Effector memory CD8-positive, alpha-beta T cell (primary cell): ENCODE results near the gene ZDHHC11B.
A peak's percentile ranks its signal among the peaks of the same experiment; 100 is the strongest.
"Not testable (repeated sequence)": the region's sequence is repeated elsewhere in the genome, so short reads cannot be mapped to it uniquely, and the experiment has no call there.

ENCODE experiments used
- ATAC-seq: fragments of 150-1000 bp; cut with Tn5 transposase; replicated peaks from 2 replicates; pipeline ENCODE4 v1.10.0; 2021; ENCODE audit warnings: mild to moderate bottlenecking, moderate library complexity
- DNase-seq, 3 experiments: peaks; one replicate each; pipeline ENCODE4 v3.0.0; 2021
- H3K27ac Mint-ChIP-seq, 2 donors: one replicate each; pipeline ENCODE4 v1.8.0; 2022; ENCODE audit warnings: mild to moderate bottlenecking in 2 of 2, mixed read lengths in 2 of 2, moderate library complexity in 2 of 2
- H3K27me3 Mint-ChIP-seq, 2 donors: one replicate each; pipeline ENCODE4 v1.8.0; 2022; ENCODE audit warnings: mixed read lengths in 2 of 2
- H3K36me3 Mint-ChIP-seq: one replicate; pipeline ENCODE4 v1.8.0; 2022; ENCODE audit warnings: mild to moderate bottlenecking, moderate library complexity, mixed read lengths; ENCODE audit not compliant: insufficient read depth
- H3K4me1 Mint-ChIP-seq, 2 donors: one replicate each; pipeline ENCODE4 v1.8.0; 2022; ENCODE audit warnings: low read depth in 2 of 2, mixed read lengths in 2 of 2
- H3K4me3 Mint-ChIP-seq, 2 donors: one replicate each; pipeline ENCODE4 v1.8.0; 2022; ENCODE audit warnings: mild to moderate bottlenecking in 2 of 2, mixed read lengths in 2 of 2, moderate library complexity in 2 of 2
- H3K9me3 Mint-ChIP-seq, 2 donors: one replicate each; pipeline ENCODE4 v1.8.0; 2022; ENCODE audit warnings: mixed read lengths in 2 of 2

Gene ZDHHC11B

DNA sequence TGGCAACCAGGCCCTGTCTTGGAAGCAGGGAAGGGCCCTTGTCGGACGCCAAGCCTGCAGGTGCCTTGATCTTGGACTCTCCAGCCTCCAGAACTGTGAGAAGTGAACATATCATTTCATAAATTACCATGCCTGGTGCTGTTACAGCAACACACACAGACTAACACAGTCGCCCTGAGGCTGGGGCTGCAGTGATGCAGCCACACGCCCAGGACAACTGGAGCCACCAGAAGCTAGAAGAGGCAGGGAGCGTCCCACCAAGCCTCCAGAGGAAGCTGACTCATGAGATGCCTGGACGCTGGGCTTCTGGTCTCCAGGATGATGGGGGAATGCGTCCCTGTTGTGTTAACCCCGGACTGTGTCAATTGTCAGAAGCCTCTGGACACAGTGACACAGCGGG is 5.6 kb downstream of the ZDHHC11B start:
- not testable (repeated sequence) for H3K27ac Mint-ChIP-seq

DNA sequence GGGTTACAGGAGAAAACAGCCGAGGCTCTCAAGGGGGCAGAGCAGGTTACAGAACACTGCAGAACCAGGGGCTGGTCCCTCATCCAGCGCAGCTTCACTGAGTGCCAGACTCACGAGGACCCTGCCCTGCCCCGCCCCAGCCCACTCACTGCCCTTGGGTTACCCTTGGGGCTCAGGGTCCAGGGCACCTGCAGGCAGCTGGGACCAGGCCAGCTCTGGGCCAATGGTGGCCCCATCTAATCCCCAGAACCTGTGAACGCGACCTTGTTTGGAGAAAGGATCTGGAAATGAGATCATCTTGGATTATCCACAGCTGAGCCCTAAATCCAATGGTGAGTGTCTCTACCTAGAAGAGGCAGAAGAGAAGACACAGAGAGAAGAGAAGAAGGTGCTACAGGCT is 6.1 kb downstream of the ZDHHC11B start:
- not testable (repeated sequence) for H3K9me3 Mint-ChIP-seq, ATAC-seq, H3K27me3 Mint-ChIP-seq, H3K27ac Mint-ChIP-seq, H3K4me1 Mint-ChIP-seq, DNase-seq, H3K4me3 Mint-ChIP-seq
- peaks cover 46% of the 10 kb centered on the region for H3K36me3 Mint-ChIP-seq

More for the DNA sequence above, 5.6 kb downstream of the ZDHHC11B start:
- DNase-seq, H3K9me3 Mint-ChIP-seq, H3K4me3 Mint-ChIP-seq, H3K27me3 Mint-ChIP-seq, H3K4me1 Mint-ChIP-seq, ATAC-seq: not testable (repeated sequence)
- H3K36me3 Mint-ChIP-seq, result peaks cover 49% of the 10 kb centered on the region

GRCh38 chr5:777756-778161 is 6.8 kb downstream of the ZDHHC11B start:
- no peaks in the 10 kb centered on the region for H3K9me3 Mint-ChIP-seq
- H3K27ac Mint-ChIP-seq, result no peak overlapping the region
- H3K4me1 Mint-ChIP-seq, result peaks cover 0 to 1% of the 10 kb centered on the region in 2 donors

GRCh38 chr5:776862-777711 is 7.4 kb downstream of the ZDHHC11B start:
- ATAC-seq (no peak), DNase-seq (no peak)
- H3K9me3 Mint-ChIP-seq, result no peaks in the 10 kb centered on the region
- no peaks in the 10 kb centered on the region for H3K27me3 Mint-ChIP-seq
- peaks cover 0 to 1% of the 10 kb centered on the region in 2 donors for H3K4me1 Mint-ChIP-seq
- peaks cover 58% of the 10 kb centered on the region for H3K36me3 Mint-ChIP-seq
- peak overlapping the region in 1 of 2 donors; percentile 26 for H3K27ac Mint-ChIP-seq
- H3K4me3 Mint-ChIP-seq, result no peak overlapping the region

More at GRCh38 chr5:777756-778161, 6.8 kb downstream of the ZDHHC11B start:
- ATAC-seq (no peak), DNase-seq (peak in 1 of 3 experiments; percentile 4)
- Mint-ChIP-seq H3K4me3 (no peak overlapping the region), H3K36me3 (peaks cover 51% of the 10 kb centered on the region), H3K27me3 (no peaks in the 10 kb centered on the region)

DNA sequence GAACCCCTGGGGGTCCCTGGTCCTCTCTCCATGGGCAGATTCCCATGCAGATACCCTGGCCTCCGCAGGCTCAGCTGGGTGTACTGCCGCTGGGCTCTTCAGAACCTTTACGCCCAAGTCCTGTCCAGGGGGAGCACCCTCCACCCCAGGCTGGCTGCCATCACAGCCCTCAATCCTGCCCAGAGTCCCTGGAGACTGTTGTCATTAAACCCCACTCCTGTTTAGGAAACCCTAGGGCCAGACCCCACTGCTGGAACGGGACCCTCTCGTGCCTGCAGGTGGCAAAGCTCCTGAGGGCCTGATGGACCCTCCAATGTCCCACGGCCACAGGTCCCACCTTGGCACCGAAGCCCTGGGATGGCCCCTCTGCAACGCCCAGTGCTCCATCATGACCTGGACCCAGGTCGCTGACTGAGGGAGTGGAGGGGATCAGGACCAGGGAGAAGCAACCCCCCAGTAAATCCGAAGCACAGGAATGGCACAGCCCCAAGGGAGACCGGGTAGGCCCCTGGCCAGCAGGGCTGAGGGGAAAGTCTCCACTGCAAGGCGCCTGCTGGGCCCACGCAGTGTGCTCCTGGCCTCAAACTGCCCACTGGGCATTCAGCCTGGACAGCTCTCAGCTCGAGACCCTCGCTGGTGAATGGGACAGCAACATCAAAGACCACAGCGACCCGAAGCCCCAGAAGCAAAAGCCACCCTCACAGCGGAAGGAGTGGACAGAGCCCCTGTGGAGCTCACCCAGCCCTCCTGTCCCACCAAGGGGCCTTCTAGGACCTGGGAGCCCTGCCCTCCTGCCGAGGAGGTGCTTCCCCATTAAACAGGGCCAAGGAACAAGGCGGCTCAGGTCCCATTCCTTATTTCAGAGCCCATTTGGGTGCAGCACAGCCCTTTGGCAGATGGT is 8.3 kb downstream of the ZDHHC11B start:
- DNase-seq, result no peak
- H3K4me3 Mint-ChIP-seq, result no peak overlapping the region
- H3K27ac Mint-ChIP-seq, result peak overlapping the region in 1 of 2 donors; percentile 26
- peaks cover 0 to 1% of the 10 kb centered on the region in 2 donors for H3K4me1 Mint-ChIP-seq
- H3K9me3 Mint-ChIP-seq, result no peaks in the 10 kb centered on the region
- no peak for ATAC-seq
- no peaks in the 10 kb centered on the region for H3K27me3 Mint-ChIP-seq
- peaks cover 59% of the 10 kb centered on the region for H3K36me3 Mint-ChIP-seq

GRCh38 chr5:775595-775960 is 9.0 kb downstream of the ZDHHC11B start:
- H3K27ac Mint-ChIP-seq, H3K4me3 Mint-ChIP-seq, H3K27me3 Mint-ChIP-seq, H3K4me1 Mint-ChIP-seq, DNase-seq, H3K9me3 Mint-ChIP-seq, ATAC-seq: not testable (repeated sequence)
- H3K36me3 Mint-ChIP-seq, result peaks cover 62% of the 10 kb centered on the region

DNA sequence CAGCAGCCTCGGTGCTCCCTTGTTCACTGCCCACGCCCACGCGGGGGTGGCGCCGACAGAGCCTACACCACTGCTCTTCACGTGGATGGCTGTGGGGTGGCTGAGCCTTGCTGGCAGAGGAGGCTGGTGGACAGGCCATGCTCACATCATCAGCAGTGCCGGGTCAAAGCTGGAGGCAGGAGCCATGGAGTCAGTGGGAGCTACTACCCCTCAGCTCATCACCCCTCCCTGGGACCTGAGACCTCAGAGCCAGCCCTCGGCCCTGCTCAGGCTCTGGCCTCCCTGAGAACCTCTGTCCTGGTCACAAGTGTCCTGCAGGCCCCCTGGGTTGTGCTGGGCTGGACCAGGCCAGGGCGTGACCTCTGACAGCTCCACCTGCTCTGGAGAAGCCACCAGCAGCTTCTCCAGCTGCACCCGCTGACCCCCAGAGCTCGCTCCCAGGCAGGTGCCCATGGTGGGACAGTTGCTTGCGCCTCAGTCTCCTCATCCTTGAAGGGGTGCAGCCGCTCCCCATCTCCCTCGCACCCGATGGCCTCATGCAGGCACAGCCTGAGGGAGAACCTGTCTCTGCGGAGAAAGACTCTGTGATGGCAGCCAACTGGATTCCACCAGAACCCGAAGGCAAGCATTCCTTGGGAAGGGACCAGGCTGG is 9.5 kb downstream of the ZDHHC11B start:
- H3K4me3 Mint-ChIP-seq, H3K4me1 Mint-ChIP-seq, H3K27me3 Mint-ChIP-seq, H3K9me3 Mint-ChIP-seq, DNase-seq: not testable (repeated sequence)
- ATAC-seq, result peak; percentile 9
- Mint-ChIP-seq H3K36me3 (peaks cover 60% of the 10 kb centered on the region), H3K27ac (peak overlapping the region in 1 of 2 donors; percentile 35)

GRCh38 chr5:774304-774703 is 10.2 kb downstream of the ZDHHC11B start:
- not testable (repeated sequence) for DNase-seq, H3K4me3 Mint-ChIP-seq, H3K27me3 Mint-ChIP-seq, ATAC-seq, H3K9me3 Mint-ChIP-seq, H3K4me1 Mint-ChIP-seq
- Mint-ChIP-seq H3K36me3 (peaks cover 59% of the 10 kb centered on the region), H3K27ac (peak overlapping the region in 1 of 2 donors; percentile 35)

DNA sequence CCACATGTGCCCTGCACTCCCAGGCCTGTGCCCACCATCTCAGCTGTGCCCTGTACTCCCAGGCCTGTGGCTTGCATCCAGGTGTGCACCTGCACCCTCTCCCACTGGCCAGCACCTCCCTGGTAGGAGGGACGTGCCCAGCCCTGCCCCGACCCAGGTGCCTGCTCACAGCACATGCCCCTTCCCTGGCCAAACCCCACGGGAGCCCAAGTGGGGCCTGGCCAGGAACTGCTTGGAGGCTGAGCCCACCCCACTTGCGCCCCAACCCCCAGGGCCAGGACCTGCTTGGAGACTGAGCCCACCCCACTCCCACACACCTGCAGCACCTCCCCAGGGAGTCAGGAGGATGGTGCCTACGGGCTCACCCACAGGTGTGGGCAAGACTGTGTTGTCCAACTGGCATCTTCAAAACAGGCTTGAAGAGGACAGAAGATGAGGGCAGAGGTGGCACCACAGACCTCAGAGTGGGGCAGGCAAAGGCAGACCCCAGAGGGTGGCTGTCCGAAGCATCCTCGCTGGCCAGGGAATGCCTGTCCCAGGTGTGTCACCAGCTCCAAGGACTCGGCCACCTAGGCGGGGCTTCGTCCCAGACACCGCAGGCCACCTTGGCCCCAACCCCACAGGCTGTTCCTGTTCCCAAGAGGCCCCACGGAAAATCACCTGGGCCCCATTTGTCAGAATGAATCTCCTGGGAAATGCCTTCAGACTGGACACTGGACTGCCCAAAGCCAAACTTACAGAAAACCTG is 10.8 kb downstream of the ZDHHC11B start:
- Mint-ChIP-seq H3K27ac (peak overlapping the region in 1 of 2 donors; percentile 13), H3K36me3 (peaks cover 55% of the 10 kb centered on the region), H3K27me3 (no peaks in the 10 kb centered on the region), H3K4me3 (no peak overlapping the region), H3K4me1 (peaks cover 0 to 1% of the 10 kb centered on the region in 2 donors), H3K9me3 (no peaks in the 10 kb centered on the region)
- no peak for DNase-seq
- no peak for ATAC-seq

DNA sequence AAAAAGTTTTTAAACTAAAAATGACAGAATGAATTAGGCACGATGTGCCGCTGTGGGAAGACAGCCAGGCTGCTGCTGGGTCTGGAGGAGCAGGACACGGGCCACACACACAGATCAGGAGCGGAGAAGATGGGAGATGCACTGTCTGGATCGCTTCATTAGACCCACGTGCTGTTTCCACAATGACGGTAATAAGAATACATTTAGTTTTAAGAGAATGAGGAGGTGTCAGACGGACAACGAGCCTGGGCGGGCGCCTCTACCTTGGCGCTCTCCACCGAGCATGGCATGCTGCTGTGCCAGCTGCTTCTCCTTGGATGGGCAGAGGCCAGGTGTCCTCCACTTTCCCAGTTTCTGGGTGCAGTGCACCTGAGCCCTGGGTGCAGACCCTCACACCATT is 11.6 kb downstream of the ZDHHC11B start:
- H3K4me3 Mint-ChIP-seq, H3K4me1 Mint-ChIP-seq, DNase-seq, H3K9me3 Mint-ChIP-seq, H3K27me3 Mint-ChIP-seq, ATAC-seq: not testable (repeated sequence)
- Mint-ChIP-seq H3K36me3 (peaks cover 47% of the 10 kb centered on the region), H3K27ac (peak overlapping the region in 1 of 2 donors; percentile 13)

- DNase-seq, H3K9me3 Mint-ChIP-seq, H3K4me1 Mint-ChIP-seq, H3K27me3 Mint-ChIP-seq, ATAC-seq, H3K4me3 Mint-ChIP-seq: not testable (repeated sequence)
- H3K36me3 Mint-ChIP-seq, result peaks cover 46% of the 10 kb centered on the region
- H3K27ac Mint-ChIP-seq, result peak overlapping the region in 1 of 2 donors; percentile 13
Measured at GRCh38 chr5:772547-772890, 12.0 kb downstream of the ZDHHC11B start.

- not testable (repeated sequence) for ATAC-seq, H3K27me3 Mint-ChIP-seq, DNase-seq, H3K9me3 Mint-ChIP-seq, H3K4me3 Mint-ChIP-seq, H3K4me1 Mint-ChIP-seq
- H3K27ac Mint-ChIP-seq, result peak overlapping the region in 1 of 2 donors; percentile 3
- peaks cover 44% of the 10 kb centered on the region for H3K36me3 Mint-ChIP-seq
Measured at GRCh38 chr5:771841-772546, 12.5 kb downstream of the ZDHHC11B start.
